ENCODE data around the gene NCAM2.
"Not testable (repeated sequence)": the region's sequence is repeated elsewhere in the genome, so short reads cannot be mapped to it uniquely, and the experiment has no call there.

The NCAM2 gene

DNA sequence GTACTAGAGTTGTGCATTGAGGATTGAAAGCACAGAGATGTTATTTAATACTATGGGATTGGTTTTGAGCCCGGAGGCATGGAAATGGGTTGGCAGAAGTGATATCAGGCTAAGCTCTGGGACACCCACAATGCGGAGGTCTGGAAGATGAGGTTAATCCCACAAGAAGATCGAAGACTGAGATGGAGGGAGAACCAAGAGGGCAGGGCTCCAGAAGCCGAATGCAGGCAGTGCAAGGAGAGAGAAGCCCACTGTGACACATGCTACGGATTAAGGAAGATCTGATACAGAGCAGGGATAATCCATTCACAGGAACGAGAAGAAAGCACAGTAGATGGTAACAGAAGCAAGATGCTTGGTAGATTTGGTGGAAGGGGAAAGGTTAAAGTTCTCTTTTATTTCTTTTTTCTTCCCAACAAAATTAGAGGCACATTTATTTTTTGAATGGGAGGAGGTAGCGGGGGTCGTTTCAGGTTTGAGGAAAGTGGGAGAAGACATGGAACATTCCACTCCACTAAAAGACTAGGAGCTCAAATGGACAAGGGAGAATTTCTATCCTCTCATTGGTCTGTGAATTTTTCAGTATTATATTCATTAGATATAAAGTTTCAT lies 113.2 kb downstream of the NCAM2 start:
- no peak for ATAC-seq

DNA sequence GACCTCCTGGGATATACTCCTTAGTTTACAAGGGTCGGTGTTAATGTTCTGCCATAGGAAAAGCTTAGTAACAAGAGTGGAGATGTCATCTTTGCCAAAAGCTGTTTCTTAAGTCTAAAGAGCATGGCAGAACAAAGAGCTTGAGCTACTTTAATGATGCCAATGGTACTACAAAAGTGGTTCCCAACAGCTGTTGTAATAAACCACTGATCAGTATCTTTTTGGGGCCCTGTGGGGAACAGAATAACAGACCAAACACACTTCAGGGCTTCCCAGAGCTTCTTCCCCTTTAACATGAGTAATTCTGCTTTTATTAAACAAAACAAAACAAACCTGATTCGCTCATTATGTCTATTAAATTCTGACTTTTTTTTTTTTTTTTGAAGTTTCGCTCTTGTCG lies 116.3 kb downstream of the NCAM2 start:
- no peak for ATAC-seq

DNA sequence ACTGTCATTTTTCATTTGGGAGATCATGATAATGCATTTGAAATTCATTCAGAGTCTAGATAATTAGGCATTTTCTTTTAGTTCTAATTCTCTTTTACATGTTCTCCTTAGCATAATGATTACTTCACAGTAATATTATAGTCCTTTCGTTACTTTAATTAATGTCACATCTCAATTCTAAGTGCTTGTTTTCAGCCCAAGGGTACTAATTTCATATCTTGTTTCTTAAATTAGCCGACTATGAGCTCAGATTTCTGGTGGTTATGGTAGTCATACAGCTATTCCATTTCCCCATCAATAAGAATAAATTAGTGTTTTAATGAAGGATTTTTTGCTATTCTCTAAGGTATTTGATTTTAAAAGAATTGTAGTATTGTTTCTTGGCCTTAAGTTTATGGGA lies 120.9 kb downstream of the NCAM2 start:
- no peak for ATAC-seq

DNA sequence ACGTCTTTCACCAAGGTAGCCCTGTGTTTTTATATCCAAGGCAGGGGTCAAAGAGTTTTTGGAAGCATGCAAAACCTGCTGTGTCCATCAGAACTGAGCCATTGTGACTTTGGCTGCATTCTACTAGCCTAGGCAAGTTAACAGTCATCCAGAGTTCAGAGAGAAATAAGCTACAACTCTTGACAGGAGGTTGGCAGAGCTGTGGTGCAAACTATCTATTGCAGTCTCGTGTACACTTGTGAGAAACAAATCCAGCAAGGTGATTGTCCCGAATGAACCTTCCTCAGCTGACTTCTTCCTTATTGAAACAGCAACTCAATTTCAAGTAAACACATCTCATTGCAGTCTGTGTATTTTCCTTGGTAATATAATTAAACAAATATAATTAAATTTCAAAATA lies 124.5 kb downstream of the NCAM2 start:
- ATAC-seq, result no peak

DNA sequence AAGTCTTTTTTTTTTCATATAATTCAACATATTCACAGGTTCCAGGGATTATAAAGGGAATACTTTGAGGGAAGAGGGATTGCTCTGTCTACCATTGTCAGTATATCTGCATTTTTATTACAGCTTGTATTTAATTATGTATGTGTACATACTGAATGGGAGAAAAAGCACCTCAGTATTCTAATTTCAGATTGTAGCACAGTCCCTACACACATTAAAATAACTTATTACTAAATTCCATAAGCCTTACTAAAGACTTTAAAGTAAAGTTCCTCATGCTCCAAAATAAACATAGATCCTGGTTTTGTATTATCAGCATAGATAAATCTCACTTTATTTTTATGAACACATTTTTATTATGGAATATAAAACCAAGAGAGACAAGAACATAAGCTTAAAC lies 134.2 kb downstream of the NCAM2 start:
- ATAC-seq, result no peak

DNA sequence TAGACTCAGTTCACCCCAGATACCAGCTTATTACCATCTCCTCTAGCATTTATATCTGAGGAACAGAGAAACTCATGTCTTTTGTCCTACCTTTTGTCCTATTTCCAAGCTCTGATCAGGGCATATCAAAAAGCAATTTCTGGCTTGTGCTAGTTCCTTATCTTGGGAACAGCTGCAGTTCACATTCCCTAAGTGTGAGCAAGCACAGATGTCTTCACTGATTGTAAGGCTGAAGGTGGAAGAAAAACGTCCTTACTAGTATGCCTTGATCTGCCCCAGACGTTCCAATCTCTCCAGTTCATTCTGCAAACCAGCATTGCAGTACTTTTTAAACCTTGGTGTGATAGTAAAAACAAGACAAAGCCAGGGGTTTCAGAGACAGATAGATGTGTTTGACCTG lies 139.8 kb downstream of the NCAM2 start:
- ATAC-seq, result no peak

DNA sequence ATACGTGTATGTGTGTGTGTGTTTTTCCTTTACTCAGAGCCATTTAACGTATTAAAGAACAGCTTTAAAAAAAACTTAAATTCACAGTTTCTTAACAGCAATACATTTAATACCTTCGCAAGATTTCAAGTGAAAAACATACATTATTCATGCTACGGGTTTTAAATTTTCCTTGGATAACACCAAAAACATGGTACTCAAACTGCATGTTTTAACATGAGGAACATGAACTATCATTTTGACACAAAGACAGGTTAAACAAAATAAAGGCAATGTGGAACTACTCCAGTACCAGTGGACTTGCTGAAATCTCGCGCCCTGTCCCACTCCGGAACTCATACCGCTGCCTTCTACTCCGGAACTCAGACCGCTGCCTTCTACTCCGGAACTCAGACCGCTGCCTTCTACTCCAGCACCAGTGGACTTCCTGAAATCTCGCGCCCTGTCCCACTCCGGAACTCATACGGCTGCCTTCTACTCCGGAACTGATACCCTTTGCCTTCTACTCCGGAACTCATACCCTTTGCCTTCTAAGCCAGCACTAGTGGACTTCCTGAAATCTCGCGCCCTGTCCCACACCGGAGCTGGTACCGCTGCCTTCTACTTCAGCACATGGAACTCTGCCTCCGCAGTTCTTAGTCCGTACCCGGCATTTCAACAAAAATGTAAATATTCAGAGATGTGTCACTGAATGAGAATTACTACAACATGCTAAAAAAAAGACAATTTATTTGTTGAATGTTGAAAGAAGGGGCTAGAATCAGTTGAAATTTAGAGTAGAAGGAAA lies 148.6 kb downstream of the NCAM2 start:
- no peak for ATAC-seq

DNA sequence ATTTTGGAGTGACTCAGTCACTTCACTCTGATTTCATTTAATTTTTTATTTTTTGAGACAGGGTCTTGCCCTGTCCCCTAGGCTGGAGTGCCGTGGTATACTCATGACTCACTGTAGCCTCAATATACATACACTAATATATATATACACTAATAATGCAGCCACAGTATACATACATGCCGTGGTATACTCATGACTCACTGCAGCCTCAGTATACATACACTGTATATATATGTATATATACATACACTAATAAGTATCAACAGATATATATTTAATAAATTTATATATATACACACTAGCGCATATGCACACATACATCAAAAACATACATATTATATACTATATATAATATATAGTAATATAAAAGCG lies 149.2 kb downstream of the NCAM2 start:
- no peak for ATAC-seq

DNA sequence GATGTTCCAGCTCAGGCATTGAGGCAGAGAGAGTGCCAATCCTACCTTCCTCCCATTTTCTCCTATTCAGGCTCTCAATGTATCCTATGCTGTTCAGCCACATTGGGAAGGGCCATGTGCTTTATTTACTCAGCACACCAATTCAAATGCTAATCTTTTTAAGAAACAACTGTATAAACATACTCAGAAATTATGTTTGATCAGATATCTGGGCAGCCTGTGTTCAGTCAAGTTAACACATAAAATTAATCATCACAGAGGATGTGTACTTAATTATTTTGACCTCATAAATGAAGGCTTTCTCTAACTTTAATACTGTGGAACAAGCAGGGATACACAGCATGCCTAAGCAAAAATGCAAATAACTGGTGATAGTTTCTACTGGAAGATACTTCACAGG lies 149.8 kb downstream of the NCAM2 start:
- no peak for ATAC-seq

DNA sequence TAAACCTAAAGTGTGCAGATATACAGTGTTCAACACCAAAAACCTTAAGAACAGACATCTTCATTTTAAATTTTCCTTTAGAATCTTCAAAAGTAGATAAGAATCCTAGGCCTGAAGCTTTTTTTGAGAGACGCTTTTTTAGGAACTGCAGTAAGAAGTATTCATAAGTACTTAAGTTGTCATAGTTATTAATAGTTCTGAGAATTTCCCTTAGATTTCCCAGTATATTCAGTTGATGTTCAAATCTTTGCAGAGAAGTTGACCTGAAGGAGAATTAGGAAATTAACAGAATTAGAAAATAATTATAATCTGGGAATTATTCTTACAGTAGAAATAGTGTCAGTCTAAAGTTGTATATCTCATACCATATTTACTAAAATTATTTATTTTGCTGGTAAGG lies 150.3 kb downstream of the NCAM2 start:
- ATAC-seq, result no peak

DNA sequence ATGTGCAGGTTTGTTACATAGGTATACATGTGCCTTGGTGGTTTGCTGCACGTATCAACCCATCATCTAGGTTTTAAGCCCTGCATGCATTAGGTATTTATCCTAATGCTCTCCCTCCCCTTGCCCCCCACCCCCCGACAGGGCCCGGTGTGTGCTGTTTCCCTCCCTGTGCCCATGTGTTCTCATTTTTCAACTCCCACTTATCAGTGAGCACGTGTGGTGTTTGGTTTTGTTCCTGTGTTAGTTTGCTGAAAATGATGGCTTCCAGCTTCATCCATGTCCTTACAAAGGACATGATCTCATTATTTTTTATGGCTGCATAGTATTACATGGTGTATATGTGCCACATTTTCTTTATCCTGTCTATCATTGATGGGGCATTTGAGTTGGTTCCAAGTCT lies 151.2 kb downstream of the NCAM2 start:
- ATAC-seq, result not testable (repeated sequence)

DNA sequence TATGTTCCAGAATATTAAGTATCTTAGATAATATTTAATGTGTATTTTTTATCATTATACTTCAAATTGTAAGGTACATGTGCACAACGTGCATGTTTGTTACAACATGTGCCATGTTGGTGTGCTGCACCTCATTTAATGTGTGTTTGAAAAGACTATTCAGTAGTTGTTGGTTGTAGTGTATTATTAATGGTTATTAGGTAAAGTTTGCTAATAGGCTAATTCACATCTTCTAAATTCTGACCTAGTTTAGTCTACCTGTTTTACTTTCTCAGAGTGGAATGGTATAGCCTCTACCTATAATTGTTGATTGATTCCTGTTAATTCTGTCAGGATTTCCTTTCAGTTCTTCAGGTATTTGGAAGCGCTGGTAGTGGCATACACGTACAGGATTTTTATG lies 153.0 kb downstream of the NCAM2 start:
- no peak for ATAC-seq

DNA sequence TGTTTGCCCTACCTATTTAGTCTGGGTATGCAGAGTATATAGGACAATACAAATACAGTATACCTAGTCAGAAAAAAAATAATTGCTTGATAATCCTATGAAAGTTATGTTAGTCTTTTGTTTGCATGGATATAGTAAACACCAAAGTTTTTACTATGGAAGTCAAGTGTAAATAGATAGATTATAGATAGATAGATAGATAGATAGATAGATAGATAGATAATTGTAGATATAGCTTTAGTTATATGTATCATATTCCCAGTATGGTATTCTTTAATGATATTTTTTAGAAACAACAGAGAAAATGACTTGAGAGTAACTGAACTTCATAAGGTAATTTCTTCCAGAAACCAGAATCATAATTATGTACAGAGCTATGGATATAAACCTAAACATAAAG lies 158.2 kb downstream of the NCAM2 start:
- no peak for ATAC-seq

DNA sequence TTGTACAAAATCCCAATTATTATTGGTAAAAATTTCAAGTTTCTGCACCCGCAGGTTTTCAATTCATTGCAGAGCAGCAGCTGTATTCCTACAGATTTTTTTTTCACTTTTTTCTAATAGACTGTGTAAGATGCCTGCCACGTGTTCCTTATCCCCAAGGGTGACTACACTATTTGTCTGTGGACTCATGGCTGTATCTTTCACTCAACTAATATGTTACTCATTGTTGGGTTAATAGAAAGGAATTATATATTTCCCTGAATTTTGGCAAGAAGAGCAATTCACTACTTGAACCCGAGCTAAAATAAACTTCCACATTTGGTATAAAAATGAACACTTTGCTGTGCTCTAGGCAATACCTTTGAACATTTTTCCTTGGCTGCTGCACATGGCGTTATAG lies 158.7 kb downstream of the NCAM2 start:
- no peak for ATAC-seq

DNA sequence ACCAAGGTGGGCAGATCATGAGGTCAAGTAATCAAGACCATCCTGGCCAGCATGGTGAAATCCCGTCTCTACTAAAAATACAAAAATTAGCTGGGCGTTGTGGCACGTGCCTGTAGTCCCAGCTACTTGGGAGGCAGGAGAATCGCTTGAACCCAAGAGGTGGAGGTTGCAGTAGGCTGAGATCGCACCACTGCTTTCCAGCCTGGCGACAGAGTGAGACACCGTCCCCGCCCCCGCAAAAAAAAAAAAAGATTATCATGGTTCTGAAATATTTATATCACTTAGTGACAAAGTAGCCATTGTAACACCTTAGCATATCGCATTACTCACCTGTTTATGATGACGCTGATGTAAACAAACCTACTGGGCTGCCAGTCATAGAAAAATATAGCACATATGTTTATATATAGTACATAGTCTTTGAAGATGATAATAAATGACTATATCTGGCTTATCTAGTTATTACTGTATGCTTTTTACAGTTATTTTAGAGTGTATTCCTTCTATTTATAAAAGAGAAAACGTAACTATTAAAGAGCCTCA lies 160.2 kb downstream of the NCAM2 start:
- ATAC-seq, result no peak

DNA sequence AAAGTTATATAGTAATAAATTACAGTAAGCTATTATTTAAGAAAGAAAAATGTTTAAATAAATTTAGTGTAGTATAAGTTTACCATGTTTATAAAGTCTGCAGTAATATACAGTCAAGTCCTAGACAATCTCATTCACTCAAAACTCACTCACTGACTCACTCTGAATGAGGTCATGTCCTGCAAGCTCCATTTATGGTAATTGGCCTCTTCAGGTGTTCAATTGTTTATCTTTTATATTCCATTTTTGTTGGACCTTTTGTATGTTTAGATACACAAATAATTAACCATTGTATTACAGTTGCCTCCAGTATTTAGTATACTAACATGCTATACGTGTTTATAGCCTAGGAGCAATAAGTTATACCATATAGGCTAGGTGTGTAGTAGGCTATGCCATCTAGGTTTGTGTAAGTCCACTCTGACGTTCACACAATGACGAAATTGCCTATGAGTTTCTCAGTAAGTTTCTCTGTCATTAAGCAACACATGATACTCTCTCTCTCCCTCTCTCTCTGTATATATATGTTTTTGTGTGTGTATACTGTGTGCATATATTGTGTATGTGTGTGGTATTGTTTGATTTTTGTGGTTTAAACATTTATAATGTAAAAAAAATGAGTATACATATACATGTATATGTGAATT lies 161.2 kb downstream of the NCAM2 start:
- no peak for ATAC-seq

DNA sequence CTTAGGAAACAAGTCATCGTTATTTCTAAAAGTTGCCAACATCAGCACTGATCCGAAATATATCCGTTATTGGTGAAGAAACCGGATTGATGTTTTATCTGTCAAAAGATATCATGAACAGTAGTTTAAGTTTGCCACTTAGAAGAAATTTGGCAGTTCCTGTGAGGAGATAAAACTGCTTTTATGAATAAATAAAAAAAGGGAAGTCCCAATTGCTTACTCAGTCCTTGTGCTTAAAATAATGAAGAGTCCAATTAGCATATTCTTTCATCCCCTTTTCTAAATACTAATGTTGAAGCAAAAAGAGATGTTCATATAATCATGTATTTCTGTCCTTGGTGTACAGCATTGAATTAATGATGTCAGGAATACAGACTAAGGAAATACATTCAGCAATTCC lies 164.6 kb downstream of the NCAM2 start:
- no peak for ATAC-seq

DNA sequence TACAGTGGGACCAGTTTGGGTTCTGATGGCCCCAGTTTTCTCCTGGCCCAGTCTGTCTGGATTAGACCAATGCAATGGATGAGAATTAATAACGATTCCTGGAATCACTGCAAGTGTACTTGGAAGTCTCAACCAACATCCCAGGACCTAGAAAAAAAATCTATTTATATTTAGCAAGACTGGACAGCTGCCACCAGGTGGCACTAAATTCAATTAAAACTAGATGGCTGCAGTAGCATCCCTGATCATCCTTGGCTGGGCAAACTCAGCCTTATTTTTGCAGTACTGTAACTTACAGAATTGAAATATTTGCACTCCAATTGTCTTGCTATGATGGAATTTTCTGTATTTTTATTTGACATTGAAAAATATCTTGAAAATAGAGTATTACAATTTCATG lies 165.7 kb downstream of the NCAM2 start:
- peak in 1 of 2 donors; percentile 36 for ATAC-seq

DNA sequence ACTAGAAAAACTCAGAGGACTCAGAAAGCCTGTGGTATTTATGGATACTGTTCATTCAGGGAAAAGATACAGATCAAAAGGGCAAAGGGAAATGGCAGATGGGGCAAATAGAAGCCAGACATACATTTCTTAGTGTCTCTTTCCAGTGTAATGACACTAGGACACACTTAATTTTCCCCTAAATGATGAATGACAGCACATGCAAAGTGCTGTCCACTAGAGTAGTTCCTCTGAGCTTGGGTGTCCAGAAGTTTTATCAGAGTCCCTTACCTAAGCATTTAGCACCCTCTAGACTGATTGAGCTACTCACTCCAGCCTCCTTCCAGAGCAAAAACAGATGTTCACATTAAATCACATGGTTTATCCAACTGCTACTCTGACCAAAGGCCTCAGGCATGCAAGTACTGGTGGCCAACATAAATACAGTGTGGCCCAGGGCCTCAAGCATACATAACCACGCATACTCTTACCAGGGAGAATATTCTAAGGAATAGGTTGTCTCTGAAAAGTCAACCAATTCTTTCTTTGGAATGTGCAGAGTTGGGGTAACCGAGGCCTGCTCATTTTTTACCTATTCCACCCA lies 166.9 kb downstream of the NCAM2 start:
- ATAC-seq, result no peak

DNA sequence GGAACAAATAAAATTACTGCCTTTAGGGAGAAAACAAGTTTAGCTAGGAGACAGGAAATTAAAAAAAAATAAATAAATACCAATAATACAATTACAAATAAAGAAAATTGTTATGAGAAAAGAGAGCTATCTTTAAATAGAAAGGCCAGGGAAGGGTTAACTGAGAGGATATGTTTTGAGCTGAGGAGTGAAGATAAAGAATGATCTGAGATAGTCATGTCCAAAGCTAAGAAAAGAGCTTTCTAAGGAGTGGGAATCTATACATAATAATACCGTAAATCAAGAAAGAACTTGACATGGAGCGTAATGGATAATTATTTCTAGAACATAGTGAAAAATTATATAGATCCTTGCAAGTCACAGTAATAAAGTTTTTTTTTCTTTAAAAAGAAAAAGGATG lies 176.5 kb downstream of the NCAM2 start:
- no peak for ATAC-seq

DNA sequence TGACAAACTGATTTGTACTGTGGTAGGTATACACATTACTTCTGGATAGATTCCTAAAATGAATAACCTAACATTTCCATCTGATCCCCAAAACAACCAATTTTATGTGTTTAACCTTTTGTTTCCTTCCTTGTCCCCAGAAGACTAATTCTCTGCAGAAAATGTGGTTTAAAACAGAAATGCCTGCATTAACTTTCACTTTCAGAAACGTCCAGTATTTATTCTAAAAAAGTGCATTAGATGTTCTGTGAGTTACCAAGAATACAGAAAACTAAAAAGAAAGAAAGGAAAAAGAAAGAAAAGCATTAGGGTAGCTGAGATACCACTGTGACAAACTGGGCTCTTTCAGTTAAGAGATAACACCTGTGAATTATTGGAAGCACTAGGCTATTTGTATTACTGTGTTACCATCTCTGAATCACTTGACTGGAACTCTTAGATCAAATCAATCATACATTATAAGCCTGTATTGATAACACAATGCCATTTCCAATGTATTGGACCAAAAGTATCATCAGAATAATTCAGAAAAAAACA lies 177.7 kb downstream of the NCAM2 start:
- no peak for ATAC-seq

DNA sequence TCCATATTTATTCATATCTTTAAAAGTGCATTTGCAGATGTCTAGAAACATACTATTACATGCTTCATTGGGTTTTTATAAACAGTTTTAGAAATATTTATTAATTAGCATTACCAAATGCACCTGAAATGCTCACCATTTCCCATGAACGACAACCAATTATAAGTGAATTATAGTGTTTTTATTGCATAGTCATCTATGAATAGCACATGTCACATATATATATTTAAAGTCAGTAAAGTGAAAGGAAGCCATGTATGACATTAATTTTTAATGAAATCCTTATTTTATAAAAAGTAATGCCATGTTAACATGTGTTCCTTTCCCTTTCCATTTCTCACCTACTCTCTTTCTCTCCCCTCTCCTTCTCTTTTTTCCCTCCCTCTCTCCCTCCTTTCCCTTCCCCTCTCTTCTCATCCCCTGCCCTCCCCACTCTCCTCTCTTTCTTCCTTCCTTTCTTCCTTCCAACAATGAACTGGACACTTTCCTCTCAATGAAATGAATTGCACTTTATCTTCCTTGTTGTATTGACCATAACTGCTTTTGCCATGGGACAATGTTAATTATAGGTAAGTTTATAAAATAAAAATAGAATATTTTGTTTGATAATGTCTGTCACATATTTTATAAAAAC lies 179.3 kb downstream of the NCAM2 start:
- ATAC-seq, result no peak

Data from activated CD4-positive, CD25-positive, alpha-beta regulatory T cell treated with anti-CD3 and anti-CD28 coated beads, Interleukin-2, amount 50 U/mL, for 24 hours (primary cell).